SK-N-SH (cell line): ENCODE results near the gene NTSR2. TPM values are rescaled to one million over a fixed set of nuclear protein-coding genes. Genes with fewer than 3 reads are reported as not detected.

Experiments
- CTCF ChIA-PET: fragments of 300-600, 350-600 bp; formaldehyde crosslinking; extraction: SDS; loops from one replicate; lab custom pipeline; 2021; lab: Yijun Ruan, JAX
- POLR2A ChIA-PET: fragments of 350-600 bp; sonication (Branson Sonifier 250); formaldehyde crosslinking; extraction: SDS; loops from one replicate; lab custom pipeline; 2020; ENCODE audit warnings: antibody characterized with exemption, inconsistent platforms; lab: Yijun Ruan, JAX
- DNase-seq: peaks from one replicate; pipeline ENCODE4 v3.0.0; 2012
- H2AFZ ChIP-seq: fragments of 200-600 bp; sonication (generic); 2 replicates; pipeline ENCODE4 v1.8.1; 2016; ENCODE audit warnings: antibody characterized with exemption, mild to moderate bottlenecking, low read depth
- H3F3A ChIP-seq: fragments of 200-600 bp; sonication (generic); replicated peaks from 2 replicates; pipeline ENCODE3; 2016; ENCODE audit warnings: antibody characterized with exemption, mild to moderate bottlenecking; ENCODE audit not compliant: insufficient read depth
- H3K27ac ChIP-seq, 2 experiments: fragments of 200-500 bp in 1 of 2; fragments of 200-600 bp in 1 of 2; sonication (Bioruptor generic) in 1 of 2; sonication (generic), shearing (Covaris generic) in 1 of 2; 2 replicates each; pipeline versions ENCODE4 v1.5.1 to v1.6.1; 2014 to 2016; ENCODE audit warnings: low read depth in 2 of 2, inconsistent platforms in 1 of 2, low read length in 1 of 2, mild to moderate bottlenecking in 1 of 2, mixed read lengths in 1 of 2
- H3K27me3 ChIP-seq: fragments of 200-600 bp; sonication (generic), shearing (Covaris generic); 2 replicates; pipeline ENCODE4 v1.6.1; 2016; ENCODE audit warnings: mixed run types; ENCODE audit not compliant: insufficient read depth
- H3K36me3 ChIP-seq, 2 experiments: fragments of 200-500 bp in 1 of 2; fragments of 200-600 bp in 1 of 2; sonication (Bioruptor generic) in 1 of 2; sonication (generic) in 1 of 2; replicated peaks in 1 of 2; 2 replicates each; pipeline versions ENCODE3 to v1.5.1; 2014 to 2016; ENCODE audit warnings: low read length in 1 of 2, mild to moderate bottlenecking in 1 of 2; ENCODE audit not compliant: insufficient read depth in 2 of 2, control insufficient read depth in 1 of 2
- H3K4me1 ChIP-seq, 2 experiments: fragments of 200-500 bp in 1 of 2; fragments of 200-600 bp in 1 of 2; sonication (Bioruptor generic) in 1 of 2; sonication (generic), shearing (Covaris generic) in 1 of 2; 2 replicates each; pipeline versions ENCODE4 v1.5.1 to v1.6.1; 2014 to 2016; ENCODE audit warnings: low read depth in 1 of 2, low read length in 1 of 2, mixed run types in 1 of 2; ENCODE audit not compliant: insufficient read depth in 2 of 2, control insufficient read depth in 1 of 2
- H3K4me2 ChIP-seq: fragments of 200-600 bp; sonication (generic), shearing (Covaris generic); 2 replicates; pipeline ENCODE4 v1.6.1; 2017; ENCODE audit warnings: mixed run types
- H3K4me3 ChIP-seq, 2 experiments: fragments of 200-500 bp in 1 of 2; fragments of 200-600 bp in 1 of 2; sonication (Bioruptor generic) in 1 of 2; sonication (generic), shearing (Covaris generic) in 1 of 2; 2 replicates each; pipeline versions ENCODE4 v1.5.1 to v1.8.1; 2014 to 2016; ENCODE audit warnings: low read depth in 2 of 2, inconsistent platforms in 1 of 2, low read length in 1 of 2, mild to moderate bottlenecking in 1 of 2, mixed read lengths in 1 of 2, moderate library complexity in 1 of 2
- H3K79me2 ChIP-seq: fragments of 200-600 bp; sonication (generic); 2 replicates; pipeline ENCODE4 v1.8.1; 2017; ENCODE audit warnings: mild to moderate bottlenecking; ENCODE audit not compliant: insufficient read depth
- H3K9ac ChIP-seq: fragments of 200-600 bp; sonication (generic); 2 replicates; pipeline ENCODE4 v1.6.1; 2017; ENCODE audit warnings: mixed run types
- H3K9me2 ChIP-seq: fragments of 200-600 bp; sonication (generic); 2 replicates; pipeline ENCODE4 v1.6.1; 2017; ENCODE audit warnings: mixed run types
- H3K9me3 ChIP-seq: fragments of 200-600 bp; sonication (generic); 2 replicates; pipeline ENCODE4 v1.6.1; 2017; ENCODE audit warnings: mixed run types, mild to moderate bottlenecking, moderate library complexity
- H4K20me1 ChIP-seq: fragments of 200-600 bp; sonication (generic); 2 replicates; pipeline ENCODE4 v1.6.1; 2017; ENCODE audit warnings: mild to moderate bottlenecking, mixed run types; ENCODE audit not compliant: insufficient read depth
- FOXM1 ChIP-seq: IDR thresholded peaks from 2 replicates; pipeline ENCODE4 v1.4.0; 2012; ENCODE audit warnings: low read depth, mild to moderate bottlenecking
- MEF2A ChIP-seq: IDR thresholded peaks from 2 replicates; pipeline ENCODE4 v1.4.0; 2012; ENCODE audit warnings: low read depth, borderline replicate concordance
- PBX3 ChIP-seq: IDR thresholded peaks from 2 replicates; pipeline ENCODE4; 2012
- POLR2AphosphoS5 ChIP-seq: IDR thresholded peaks from 2 replicates; pipeline ENCODE4 v1.6.1; 2012; ENCODE audit warnings: low read depth, low read length
- RAD21 ChIP-seq: IDR thresholded peaks from 2 replicates; pipeline ENCODE4 v1.6.1; 2012; ENCODE audit warnings: mild to moderate bottlenecking, low read length
- REST ChIP-seq: IDR thresholded peaks from 2 replicates; pipeline ENCODE4 v1.6.1; 2012; ENCODE audit warnings: mild to moderate bottlenecking, low read depth, low read length, moderate library complexity
- RFX5 ChIP-seq: IDR thresholded peaks from 2 replicates; pipeline ENCODE4 v1.6.1; 2012; ENCODE audit warnings: mild to moderate bottlenecking, improper control_type of control experiment, low read length
- RXRA ChIP-seq: IDR thresholded peaks from 2 replicates; pipeline ENCODE4 v1.4.0; 2012; ENCODE audit warnings: low read depth, mild to moderate bottlenecking, borderline replicate concordance
- TAF1 ChIP-seq: IDR thresholded peaks from 2 replicates; pipeline ENCODE4 v1.6.1; 2012; ENCODE audit warnings: low read depth, mild to moderate bottlenecking, low read length, moderate library complexity, borderline replicate concordance
- TEAD4 ChIP-seq: IDR thresholded peaks from 2 replicates; pipeline ENCODE4 v1.4.0; 2012; ENCODE audit warnings: mild to moderate bottlenecking, borderline replicate concordance; ENCODE audit not compliant: insufficient read depth
- USF1 ChIP-seq: IDR thresholded peaks from 2 replicates; pipeline ENCODE4 v1.4.0; 2012; ENCODE audit warnings: low read depth, borderline replicate concordance
- USF2 ChIP-seq: fragments of 150-350 bp; IDR thresholded peaks from 2 replicates; pipeline ENCODE4 v1.6.1; 2017; ENCODE audit warnings: antibody characterized with exemption, low read length, low read depth, borderline replicate concordance
- ZBTB33 ChIP-seq: IDR thresholded peaks from 2 replicates; pipeline ENCODE4 v1.4.0; 2012; ENCODE audit warnings: low read depth, borderline replicate concordance
- WGBS: methylation state at CpG from one replicate; pipeline ENCODE4 v1.1.6; 2017; ENCODE audit warnings: low lambda C conversion rate; 5-methylcytosine and 5-hydroxymethylcytosine counted together
- polyA plus RNA-seq, 3 experiments: library from polyadenylated mRNA; depleted of rRNA; stranded (reverse); fragments of >200 nt; gene quantifications; 2 replicates each; pipeline ENCODE4 v1.2.3, GENCODE V29; 2012

The NTSR2 gene
- polyA plus RNA-seq, 1 of the 3 experiments (the other 2 are of a cell fraction) = not detected

GRCh38 chr2:11716689-11717321, 46.8 kb upstream of the NTSR2 start (continued):
- TF ChIP-seq ZBTB33 = no peak
- no peak for TF ChIP-seq TAF1

GRCh38 chr2:11715987-11716652, 46.1 kb upstream of the NTSR2 start:
- TF ChIP-seq RXRA = no peak
- no peak for TF ChIP-seq ZBTB33
- TF ChIP-seq REST = no peak
- TF ChIP-seq RFX5 = no peak
- TF ChIP-seq TEAD4 = no peak
- TF ChIP-seq PBX3 = no peak
- TF ChIP-seq RAD21 = no peak
- TF ChIP-seq USF2 = no peak
- no peak for TF ChIP-seq MEF2A
- no peak for TF ChIP-seq USF1
- no peak for TF ChIP-seq FOXM1
- no peak for TF ChIP-seq POLR2AphosphoS5
- H4K20me1 ChIP-seq = no peaks in the 10 kb centered on the region
- no peak for DNase-seq
- no peaks in the 10 kb centered on the region for H3K9me2 ChIP-seq
- ChIA-PET CTCF (interaction anchor here (0.7 to 13.0 kb wide), 7 partner anchors 20 to 1291 kb away, joined by 3 to 130 read pairs (median 7); partner anchors contain the start of gene LPIN1), POLR2A (no interaction called here)
- H2AFZ ChIP-seq = no peak overlapping the region
- H3K9ac ChIP-seq = no peak overlapping the region
- no peaks in the 10 kb centered on the region for H3F3A ChIP-seq
- 88% methylated on average over 12 of the region's 12 CpGs for WGBS
- peaks cover 23% of the 10 kb centered on the region; the same call in 1 of the 2 replicates for H3K27me3 ChIP-seq
- H3K9me3 ChIP-seq = no peaks in the 10 kb centered on the region
- no peaks in the 10 kb centered on the region for H3K79me2 ChIP-seq
- no peak overlapping the region for H3K4me2 ChIP-seq
- no peaks in the 10 kb centered on the region for H3K36me3 ChIP-seq
- H3K4me1 ChIP-seq = peaks cover 3 to 49% of the 10 kb centered on the region in 2 experiments; a peak in 3 of 4 replicates
- H3K4me3 ChIP-seq = no peak overlapping the region
- H3K27ac ChIP-seq = no peak overlapping the region
